ENCODE measurements around the gene AUTS2.

AUTS2 gene

DNA sequence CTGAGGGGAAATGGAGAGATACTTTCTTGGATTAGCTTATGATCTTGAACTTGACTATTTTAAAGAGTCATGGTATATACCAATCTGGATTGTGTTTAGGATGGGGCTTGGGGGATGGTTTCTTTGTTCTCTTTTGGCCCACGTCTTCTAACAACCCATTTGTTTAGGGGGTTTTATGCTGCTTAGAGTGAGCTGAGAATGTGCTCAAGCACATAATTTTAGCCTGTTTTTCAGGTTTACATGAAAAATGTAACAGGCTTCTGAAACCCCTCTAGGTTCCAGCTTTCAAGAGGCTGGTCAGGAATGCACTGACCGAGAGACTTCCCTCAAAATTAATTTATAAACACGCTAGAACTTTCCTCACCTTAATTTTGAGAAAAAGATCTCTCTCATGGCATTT, 94.3 kb downstream of the AUTS2 start:
- DNase-seq, result no peak

- no peak for DNase-seq
Observed at GRCh38 chr7:69693042-69693441, 94.8 kb downstream of the AUTS2 start.

DNA sequence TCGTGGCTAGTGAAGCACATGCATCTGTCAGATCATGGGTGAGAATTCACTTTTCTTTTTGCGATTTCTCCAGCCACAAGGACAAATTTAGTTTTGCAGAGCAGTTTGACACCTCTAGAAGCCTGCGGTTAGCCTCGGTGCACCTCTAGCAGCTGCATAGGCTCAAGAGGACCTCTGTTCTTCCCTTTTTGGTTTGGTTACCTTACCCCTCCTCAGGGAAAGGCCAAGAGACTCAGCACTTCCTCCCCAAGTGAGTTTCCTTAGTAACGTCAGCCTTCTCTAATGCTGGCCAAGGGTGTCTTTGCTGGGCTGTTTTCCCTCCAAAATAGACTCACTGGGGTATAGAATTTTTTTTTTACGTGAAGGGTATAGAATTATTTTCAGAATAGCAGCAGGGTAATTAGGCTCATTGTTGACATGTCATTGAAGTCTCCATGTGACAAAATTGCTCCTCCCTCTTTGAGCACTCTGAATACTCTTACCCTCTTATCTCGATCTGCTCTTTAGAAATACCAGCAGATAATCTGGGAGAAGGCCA, 97.8 kb downstream of the AUTS2 start:
- DNase-seq, result no peak

GRCh38 chr7:69696686-69697685, 98.7 kb downstream of the AUTS2 start:
- no peak for DNase-seq

DNA sequence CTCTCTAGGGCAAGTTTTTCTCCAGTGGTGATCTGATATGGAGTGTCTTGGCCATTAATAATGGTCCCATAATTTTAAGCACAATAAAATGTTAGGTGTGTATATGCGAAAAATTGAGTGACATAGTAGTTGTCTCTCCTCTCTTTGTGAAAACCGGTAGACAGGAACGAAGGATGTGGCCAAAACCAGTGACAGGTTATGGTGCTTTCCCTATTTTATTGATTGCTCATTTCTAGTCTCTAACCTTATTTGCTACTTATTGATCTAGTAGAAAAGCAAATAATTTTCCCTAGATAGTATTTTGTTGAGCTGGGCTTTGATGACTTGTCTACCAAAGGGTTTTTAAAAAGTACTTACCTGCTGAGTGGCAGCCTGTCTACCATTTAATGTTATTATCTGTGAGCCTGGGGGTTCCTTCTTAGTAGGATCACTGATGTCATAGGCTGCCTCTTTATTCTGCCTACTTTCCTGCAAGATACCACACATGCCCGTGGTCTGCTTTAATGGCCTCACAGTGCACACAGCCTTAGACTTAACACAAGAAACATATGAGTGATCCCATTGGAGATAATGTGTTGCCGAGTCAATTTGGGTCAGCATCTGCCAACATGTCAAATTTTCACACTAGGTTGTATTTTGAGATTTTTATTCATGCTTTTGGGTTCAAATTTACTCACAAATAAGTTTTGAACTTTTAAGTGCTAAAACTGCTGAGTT, 100.0 kb downstream of the AUTS2 start:
- no peak for DNase-seq

- DNase-seq, result no peak
Observed at GRCh38 chr7:69699931-69700330, 101.7 kb downstream of the AUTS2 start.

- no peak for DNase-seq
Observed at GRCh38 chr7:69700331-69700730, 102.1 kb downstream of the AUTS2 start.

GRCh38 chr7:69701288-69701687, 103.0 kb downstream of the AUTS2 start:
- no peak for DNase-seq

DNA sequence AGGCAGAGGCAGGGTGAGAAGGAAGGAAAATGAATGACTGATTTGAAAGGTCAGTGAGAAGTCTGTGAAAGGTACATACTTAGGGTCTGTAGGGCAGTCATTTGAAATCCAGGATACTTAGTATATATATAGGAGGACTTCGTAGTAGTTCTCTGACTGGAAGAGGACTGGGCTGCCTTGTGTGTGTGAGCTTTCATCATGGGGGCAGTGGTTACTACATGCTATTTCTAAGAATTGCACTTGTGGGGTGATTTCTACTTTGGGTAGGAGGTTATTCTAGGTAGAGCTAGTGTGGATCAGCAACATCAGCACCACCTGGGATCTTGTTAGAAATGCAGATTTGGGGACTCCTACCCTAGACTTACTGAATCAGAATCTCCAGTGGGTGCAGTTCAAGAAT, 104.1 kb downstream of the AUTS2 start:
- DNase-seq, result no peak

DNA sequence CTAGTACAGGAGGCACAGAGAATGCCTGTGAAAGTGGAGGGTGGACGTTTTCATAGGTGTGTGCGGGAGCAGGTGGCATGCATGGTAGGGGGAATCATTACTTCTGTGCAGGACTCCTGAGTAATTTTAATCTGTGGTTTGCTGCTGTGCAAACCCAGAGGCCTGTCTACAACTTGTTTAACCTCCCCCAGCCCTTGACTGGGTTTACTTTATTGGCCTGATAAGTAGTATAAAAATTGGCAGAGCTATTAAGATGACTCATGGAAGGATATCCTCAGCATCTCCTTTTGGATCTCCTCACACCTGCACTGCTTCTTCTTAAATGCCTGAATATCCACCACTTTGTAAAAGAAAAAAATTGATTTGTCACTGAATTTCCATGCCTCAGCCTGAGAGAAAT, 104.8 kb downstream of the AUTS2 start:
- no peak for DNase-seq

DNA sequence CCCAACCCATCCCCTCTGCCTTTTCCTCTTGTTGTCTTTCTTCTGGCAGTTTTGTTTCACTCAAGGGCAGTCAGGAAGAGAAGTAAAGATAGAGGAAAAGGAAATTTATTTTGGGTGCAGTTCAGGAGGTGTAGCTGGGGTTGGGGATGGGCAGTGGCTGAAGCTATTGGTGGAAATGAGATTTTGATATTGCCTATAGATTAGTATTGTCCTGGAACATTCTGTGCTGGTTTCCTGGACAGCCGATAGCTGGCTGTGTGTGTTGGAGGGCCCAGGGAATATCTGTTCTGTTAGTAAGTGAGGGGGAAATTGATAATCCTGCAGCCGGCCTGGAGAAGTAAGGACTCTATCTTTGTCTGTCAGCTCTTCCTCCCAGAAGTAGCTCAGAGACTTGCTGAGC, 107.8 kb downstream of the AUTS2 start:
- DNase-seq, result no peak

- no peak for DNase-seq
Observed at GRCh38 chr7:69708857-69709256, 110.6 kb downstream of the AUTS2 start.

DNA sequence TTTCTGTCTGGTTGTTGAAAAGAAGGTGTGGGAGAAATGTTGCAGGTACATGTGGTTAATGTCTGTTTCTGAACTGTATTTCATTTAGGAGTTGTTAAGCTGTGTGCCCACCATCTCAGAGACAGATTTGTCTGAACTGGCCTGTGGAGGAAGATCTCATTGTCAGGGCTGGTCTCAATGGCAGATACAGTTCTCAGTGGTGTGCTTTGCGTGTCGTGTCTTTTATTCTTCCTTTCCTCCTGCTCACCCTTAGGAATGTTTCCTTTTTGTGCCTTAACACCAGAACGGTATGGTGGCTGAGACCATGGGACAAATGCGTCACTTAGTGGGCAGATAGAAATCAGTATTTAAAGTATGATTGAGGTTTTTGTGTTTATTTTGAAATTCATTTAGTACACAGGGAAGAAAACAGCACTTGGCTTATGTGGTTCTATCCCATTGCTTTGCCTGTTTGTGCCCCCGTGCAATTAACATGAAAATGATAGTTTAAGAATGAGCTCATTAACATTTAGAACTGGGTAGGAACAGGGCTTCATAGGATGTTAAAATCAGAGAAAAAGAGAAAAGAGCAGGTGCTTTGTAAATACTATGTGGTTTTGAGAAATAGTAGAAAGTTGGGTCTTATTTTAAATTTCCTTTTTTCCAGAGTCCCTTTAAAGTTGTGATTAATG, 112.6 kb downstream of the AUTS2 start:
- DNase-seq, result no peak

DNA sequence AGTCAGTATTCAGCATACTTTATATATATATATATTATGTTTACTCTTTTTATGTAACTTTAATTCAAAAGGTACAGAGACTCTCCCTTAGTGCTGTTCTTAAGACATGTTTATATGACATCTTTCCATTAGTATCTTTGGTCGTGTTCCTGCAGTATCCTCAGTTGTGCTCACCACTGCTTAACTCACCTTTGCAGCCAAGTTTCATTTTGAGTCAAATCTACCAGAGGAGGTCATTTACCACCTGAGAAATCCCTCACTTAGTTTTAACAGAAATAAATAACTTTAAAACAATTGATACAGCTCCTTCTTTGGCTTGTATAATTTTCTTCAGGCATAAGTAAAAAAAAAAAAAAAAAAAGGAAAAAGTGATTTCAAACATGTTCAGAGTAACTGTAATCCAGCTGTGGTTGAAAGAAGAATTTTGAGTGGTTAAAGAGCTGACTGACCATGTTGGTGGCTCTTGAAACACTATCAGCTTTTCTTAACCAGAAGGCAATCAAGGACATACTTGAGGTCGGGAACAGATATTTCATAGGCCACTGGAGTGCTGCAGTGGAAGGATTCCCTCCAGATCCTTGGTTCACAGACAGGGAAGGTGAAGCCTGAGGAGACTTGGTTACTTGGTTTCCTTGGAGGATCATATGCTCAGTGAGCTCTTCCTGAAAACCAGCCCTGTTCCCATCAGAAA, 116.8 kb downstream of the AUTS2 start:
- no peak for DNase-seq

GRCh38 chr7:69717221-69717620, 118.9 kb downstream of the AUTS2 start:
- DNase-seq, result no peak

DNA sequence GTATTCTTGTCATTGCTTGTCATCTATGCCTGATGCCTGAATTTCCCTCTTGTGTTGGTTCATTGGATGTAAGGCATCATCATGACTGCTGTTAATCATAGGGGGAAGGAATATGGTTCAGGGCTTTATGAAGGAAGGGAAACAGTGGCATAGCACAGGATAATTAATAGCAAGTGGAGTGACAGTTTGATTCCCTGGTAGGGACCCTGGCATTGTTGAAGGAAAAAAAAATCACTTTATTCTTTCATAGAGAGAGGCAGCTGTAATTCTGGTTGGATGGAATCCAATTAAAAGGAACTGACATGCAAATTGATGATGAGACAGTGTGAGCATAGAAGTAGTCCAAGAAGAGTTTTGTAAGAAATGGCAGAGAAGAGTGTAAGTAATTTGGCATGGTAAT, 121.4 kb downstream of the AUTS2 start:
- DNase-seq, result no peak

DNA sequence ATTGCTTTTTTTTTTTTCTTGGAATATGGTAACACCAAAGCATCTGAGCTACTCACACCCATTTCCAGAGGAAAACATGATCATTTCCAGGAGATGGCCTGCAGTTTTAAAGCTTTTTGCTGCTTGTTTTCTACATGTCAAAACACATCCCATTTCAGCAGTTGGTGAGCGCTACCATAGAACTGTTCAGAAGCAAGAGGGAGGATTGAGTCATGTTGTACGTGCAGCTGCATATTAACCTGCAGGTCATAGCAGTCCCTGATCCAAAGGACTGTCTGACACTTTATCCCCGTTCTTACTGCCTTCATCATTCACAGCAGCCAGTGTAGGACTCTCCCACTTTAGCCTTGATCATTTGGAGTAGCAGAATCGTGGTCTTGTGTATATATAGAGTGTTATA, 124.6 kb downstream of the AUTS2 start:
- DNase-seq, result no peak

- no peak for DNase-seq
Observed at GRCh38 chr7:69723663-69724062, 125.4 kb downstream of the AUTS2 start.

- DNase-seq, result no peak
Observed at GRCh38 chr7:69728304-69728703, 130.0 kb downstream of the AUTS2 start.

GRCh38 chr7:69732203-69732602, 133.9 kb downstream of the AUTS2 start:
- no peak for DNase-seq

DNA sequence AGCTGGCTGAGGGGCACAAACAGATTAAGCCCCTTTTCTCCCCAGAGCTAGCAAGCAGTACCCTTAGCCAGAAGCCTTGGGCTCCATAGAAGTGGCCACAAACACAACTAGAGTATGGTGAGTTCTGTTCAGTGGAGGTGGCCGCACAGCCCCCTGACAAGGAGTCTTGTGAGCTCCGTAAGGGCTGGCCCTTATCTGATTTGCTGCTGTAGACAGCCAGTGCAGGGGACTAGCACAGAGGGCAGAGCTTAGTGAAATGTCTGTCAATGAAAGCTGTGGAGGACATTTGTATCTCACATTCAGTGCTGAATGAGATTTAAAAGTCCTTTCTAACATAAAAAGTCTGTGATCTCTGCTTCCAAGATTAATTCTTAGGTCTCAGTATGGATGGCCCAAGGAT, 137.3 kb downstream of the AUTS2 start:
- DNase-seq, result no peak

DNA sequence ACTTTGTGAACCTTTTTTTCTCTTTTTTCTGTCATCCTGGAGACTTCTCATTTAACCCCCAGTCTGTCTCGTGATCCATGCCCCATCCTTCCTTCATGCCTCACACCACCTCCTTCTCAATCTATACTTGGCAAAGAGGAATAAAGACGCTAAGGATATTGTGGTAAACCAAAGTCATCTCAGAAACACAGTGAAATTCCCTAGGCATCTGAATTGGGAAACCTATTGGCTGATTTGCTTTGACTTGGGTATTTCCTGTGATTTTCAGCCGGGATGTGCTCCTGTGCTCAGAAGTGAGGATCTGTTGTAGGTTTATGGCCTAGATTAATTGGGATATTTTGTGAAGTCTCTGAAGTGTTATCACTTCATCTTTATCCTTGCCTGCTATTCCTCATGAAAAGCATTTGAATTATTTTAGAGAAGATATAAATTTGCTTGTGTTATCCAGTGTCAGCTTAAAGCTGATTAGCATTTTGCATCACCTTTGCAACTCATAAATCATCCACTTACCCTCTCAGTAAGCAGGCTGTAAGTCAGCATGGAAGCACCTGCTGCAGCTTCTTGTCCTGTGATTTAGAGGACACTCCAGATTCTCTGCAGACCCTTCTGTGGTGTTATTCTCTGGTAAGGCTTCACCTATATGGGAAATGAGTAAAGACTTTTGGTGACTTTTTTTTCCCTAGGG, 138.0 kb downstream of the AUTS2 start:
- no peak for DNase-seq
